Endodermal cell (in vitro differentiated cells): ENCODE measurements around the gene TUBA4A. TPM values are rescaled to one million over a fixed set of nuclear protein-coding genes. Genes with fewer than 3 reads are reported as not detected.
"Not testable (repeated sequence)": the region's sequence is repeated elsewhere in the genome, so short reads cannot be mapped to it uniquely, and the experiment has no call there.

Source experiments
- DNase-seq: peaks from one replicate; pipeline ENCODE4 v3.0.0-alpha.2; 2017
- H3K27ac ChIP-seq: 2 replicates; pipeline ENCODE4 v1.5.1; 2013; ENCODE audit warnings: mild to moderate bottlenecking, low read depth, low read length, moderate library complexity
- H3K27me3 ChIP-seq: 2 replicates; pipeline ENCODE4 v1.6.1; 2013; ENCODE audit warnings: mild to moderate bottlenecking, low read length, moderate library complexity; ENCODE audit not compliant: insufficient read depth, control insufficient read depth, poor library complexity, severe bottlenecking
- H3K36me3 ChIP-seq: 2 replicates; pipeline ENCODE4 v1.7.0; 2013; ENCODE audit warnings: mild to moderate bottlenecking, low read length, moderate library complexity; ENCODE audit not compliant: control insufficient read depth, insufficient read depth
- H3K4me1 ChIP-seq: one replicate; pipeline ENCODE4 v1.7.0; 2013; ENCODE audit warnings: low read length; ENCODE audit not compliant: control insufficient read depth, insufficient read depth
- H3K4me3 ChIP-seq: 2 replicates; pipeline ENCODE4 v1.5.1; 2013; ENCODE audit warnings: mild to moderate bottlenecking, low read length, moderate library complexity
- H3K9ac ChIP-seq: 2 replicates; pipeline ENCODE4 v1.6.1; 2013; ENCODE audit warnings: mild to moderate bottlenecking, low read length, moderate library complexity; ENCODE audit not compliant: poor library complexity, severe bottlenecking; ENCODE audit errors: extremely low read depth
- H3K9me3 ChIP-seq: 2 replicates; pipeline ENCODE4 v1.6.1; 2013; ENCODE audit warnings: mild to moderate bottlenecking, low read length, moderate library complexity; ENCODE audit not compliant: control insufficient read depth
- H3K27ac Mint-ChIP-seq: 2 replicates; pipeline ENCODE4 v1.8.0; 2020; ENCODE audit warnings: mixed read lengths
- H3K27me3 Mint-ChIP-seq: 2 replicates; pipeline ENCODE4 v1.8.0; 2021; ENCODE audit warnings: mild to moderate bottlenecking, mixed read lengths; ENCODE audit not compliant: insufficient read depth
- H3K36me3 Mint-ChIP-seq: 2 replicates; pipeline ENCODE4 v1.8.0; 2020; ENCODE audit warnings: low read depth, mixed read lengths
- H3K4me1 Mint-ChIP-seq: 2 replicates; pipeline ENCODE4 v1.8.0; 2020; ENCODE audit warnings: mixed read lengths
- H3K4me3 Mint-ChIP-seq: 2 replicates; pipeline ENCODE4 v1.8.0; 2020; ENCODE audit warnings: mild to moderate bottlenecking, moderate library complexity, mixed read lengths
- H3K9me3 Mint-ChIP-seq: 2 replicates; pipeline ENCODE4 v1.8.0; 2020; ENCODE audit warnings: mild to moderate bottlenecking, mixed read lengths
- CTCF ChIP-seq: fragments of 200-600 bp; sonication (generic); conservative IDR thresholded peaks from 2 replicates; pipeline ENCODE4 v1.5.0; 2021; ENCODE audit warnings: antibody characterized with exemption, mild to moderate bottlenecking
- WGBS, 2 experiments: methylation state at CpG; one replicate each; pipeline versions ENCODE4 v1.1.5 to v1.1.7; 2013; ENCODE audit warnings: missing lambda C conversion rate in 2 of 2, mixed read lengths in 1 of 2; ENCODE audit not compliant: insufficient coverage in 1 of 2, insufficient read length in 1 of 2; 5-methylcytosine and 5-hydroxymethylcytosine counted together
- total RNA-seq, 2 donors: library from RNA; stranded (reverse); fragmentation: NEBNext Ultra II Directional in 1 of 2; extraction: Animal tissue kit (Norgen Biotek cat#: 25700) in 1 of 2; gene quantifications; 2 replicates in 1 of 2; 3 replicates in 1 of 2; pipeline ENCODE4 v1.2.1, GENCODE V29; 2021

The TUBA4A gene
- total RNA-seq, 2 donors from 2014 or later, result 4.0 to 9.5 TPM

- 94 to 100% methylated on average over 3 to 5 of the region's 5 CpGs for WGBS, 2 experiments
- Histone ChIP-seq H3K27ac (no peak overlapping the region), H3K9ac (no peak overlapping the region), H3K36me3 (peaks cover 19% of the 10 kb centered on the region), H3K27me3 (no peaks in the 10 kb centered on the region), H3K9me3 (no peaks in the 10 kb centered on the region), H3K4me1 (no peaks in the 10 kb centered on the region), H3K4me3 (no peak overlapping the region)
- Mint-ChIP-seq H3K4me1 (peaks cover 6% of the 10 kb centered on the region), H3K36me3 (peaks cover 14% of the 10 kb centered on the region), H3K27me3 (peaks cover 9% of the 10 kb centered on the region), H3K27ac (no peak overlapping the region), H3K4me3 (no peak overlapping the region), H3K9me3 (peaks cover 13% of the 10 kb centered on the region)
- no peak for DNase-seq
- no peak for TF ChIP-seq CTCF
Measured at GRCh38 chr2:219205165-219205538, 48.6 kb downstream of the TUBA4A start.

- no peak for TF ChIP-seq CTCF
- peaks cover 19% of the 10 kb centered on the region for H3K36me3 ChIP-seq
- no peaks in the 10 kb centered on the region for H3K9me3 ChIP-seq
- H3K4me3 Mint-ChIP-seq, result no peak overlapping the region
- peaks cover 6% of the 10 kb centered on the region for H3K4me1 Mint-ChIP-seq
- WGBS, 2 experiments, result 87 to 92% methylated on average over 5 to 7 of the region's 7 CpGs
- no peaks in the 10 kb centered on the region for H3K27me3 ChIP-seq
- no peaks in the 10 kb centered on the region for H3K4me1 ChIP-seq
- H3K27ac ChIP-seq, result no peak overlapping the region
- DNase-seq, result no peak
- peaks cover 13% of the 10 kb centered on the region for H3K36me3 Mint-ChIP-seq
- H3K27me3 Mint-ChIP-seq, result peaks cover 9% of the 10 kb centered on the region
- H3K9me3 Mint-ChIP-seq, result peaks cover 13% of the 10 kb centered on the region
- no peak overlapping the region for H3K9ac ChIP-seq
- no peak overlapping the region for H3K4me3 ChIP-seq
- no peak overlapping the region for H3K27ac Mint-ChIP-seq
Measured at GRCh38 chr2:219204425-219205164, 49.1 kb downstream of the TUBA4A start.

- WGBS, 2 experiments, result 75 to 91% methylated on average over 4 to 18 of the region's 21 CpGs
- H3K27ac ChIP-seq, H3K9ac ChIP-seq, H3K4me3 ChIP-seq, H3K36me3 ChIP-seq, H3K4me1 Mint-ChIP-seq, H3K9me3 ChIP-seq, H3K4me1 ChIP-seq, H3K27ac Mint-ChIP-seq, H3K4me3 Mint-ChIP-seq, H3K36me3 Mint-ChIP-seq, H3K27me3 ChIP-seq, DNase-seq: not testable (repeated sequence)
- Mint-ChIP-seq H3K27me3 (peaks cover 11% of the 10 kb centered on the region), H3K9me3 (peaks cover 13% of the 10 kb centered on the region)
Measured at GRCh38 chr2:219201331-219201730, 52.4 kb downstream of the TUBA4A start.

GRCh38 chr2:219200502-219201326, 53.0 kb downstream of the TUBA4A start:
- not testable (repeated sequence) for H3K27ac ChIP-seq, DNase-seq, H3K4me1 Mint-ChIP-seq, H3K4me1 ChIP-seq, H3K27me3 ChIP-seq, H3K36me3 Mint-ChIP-seq, H3K27ac Mint-ChIP-seq, H3K4me3 Mint-ChIP-seq, H3K9ac ChIP-seq, H3K4me3 ChIP-seq, H3K36me3 ChIP-seq, H3K9me3 ChIP-seq
- 93 to 94% methylated on average over 11 to 26 of the region's 26 CpGs for WGBS, 2 experiments
- H3K9me3 Mint-ChIP-seq, result peaks cover 13% of the 10 kb centered on the region
- H3K27me3 Mint-ChIP-seq, result peaks cover 11% of the 10 kb centered on the region
